IgD-negative memory B cell (primary cell): ENCODE measurements around the gene SSBP2. TPM values are rescaled to one million over a fixed set of nuclear protein-coding genes. Genes with fewer than 3 reads are reported as not detected.
A peak's percentile ranks its signal among the peaks of the same experiment; 100 is the strongest.
"Not testable (repeated sequence)": the region's sequence is repeated elsewhere in the genome, so short reads cannot be mapped to it uniquely, and the experiment has no call there.

ENCODE experiments used
- H3K27ac Mint-ChIP-seq, 3 donors: one replicate each; pipeline ENCODE4 v1.8.0; 2020 to 2022; ENCODE audit warnings: mild to moderate bottlenecking in 3 of 3, mixed read lengths in 3 of 3, moderate library complexity in 1 of 3
- H3K27me3 Mint-ChIP-seq: one replicate; pipeline ENCODE4 v1.8.0; 2021; ENCODE audit warnings: mixed read lengths
- H3K36me3 Mint-ChIP-seq: one replicate; pipeline ENCODE4 v1.8.0; 2020; ENCODE audit warnings: mild to moderate bottlenecking, mixed read lengths
- H3K4me1 Mint-ChIP-seq, 3 donors: one replicate each; pipeline ENCODE4 v1.8.0; 2020 to 2022; ENCODE audit warnings: mixed read lengths in 3 of 3, mild to moderate bottlenecking in 1 of 3
- H3K4me3 Mint-ChIP-seq, 4 donors: one replicate each; pipeline ENCODE4 v1.8.0; 2020 to 2022; ENCODE audit warnings: mild to moderate bottlenecking in 4 of 4, mixed read lengths in 4 of 4, moderate library complexity in 3 of 4
- H3K9me3 Mint-ChIP-seq, 3 donors: one replicate each; pipeline ENCODE4 v1.8.0; 2020 to 2021; ENCODE audit warnings: mixed read lengths in 3 of 3, mild to moderate bottlenecking in 1 of 3
- polyA plus RNA-seq: library from polyadenylated mRNA; unstranded; fragments of 300-500 nt; fragmentation: Illumina TruSeq; gene quantifications from one replicate; pipeline ENCODE4 v1.2.3, GENCODE V29; 2021

SSBP2 gene
- polyA plus RNA-seq, 1 donor from 2014 or later = 35.8 TPM

GRCh38 chr5:81601919-81602318 is 149.0 kb downstream of the SSBP2 start:
- Mint-ChIP-seq H3K9me3 (peaks cover 2 to 6% (median 4%) of the 10 kb centered on the region in 3 donors), H3K4me1 (peaks cover 0 to 1% (median 0%) of the 10 kb centered on the region in 3 donors), H3K27ac (no peak overlapping the region), H3K4me3 (no peak overlapping the region), H3K36me3 (peaks cover 8% of the 10 kb centered on the region), H3K27me3 (no peaks in the 10 kb centered on the region)

DNA sequence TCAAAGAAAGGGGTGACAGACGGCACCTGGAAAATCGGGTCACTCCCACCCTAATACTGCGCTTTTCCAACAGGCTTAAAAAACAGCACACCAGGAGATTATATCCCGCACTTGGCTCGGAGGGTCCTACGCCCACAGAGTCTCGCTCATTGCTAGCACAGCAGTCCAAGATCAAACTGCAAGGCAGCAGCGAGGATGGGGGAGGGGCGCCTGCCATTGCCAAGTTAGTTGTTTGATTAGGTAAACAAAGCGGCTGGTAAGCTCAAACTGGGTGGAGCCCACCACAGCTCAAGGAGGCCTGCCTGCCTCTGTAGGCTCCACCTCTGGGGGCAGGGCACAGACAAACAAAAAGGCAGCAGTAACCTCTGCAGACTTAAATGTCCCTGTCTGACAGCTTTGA is 158.8 kb downstream of the SSBP2 start:
- not testable (repeated sequence) for H3K4me1 Mint-ChIP-seq, H3K36me3 Mint-ChIP-seq, H3K4me3 Mint-ChIP-seq, H3K27ac Mint-ChIP-seq, H3K27me3 Mint-ChIP-seq
- H3K9me3 Mint-ChIP-seq = peaks cover 4 to 12% (median 7%) of the 10 kb centered on the region in 3 donors

GRCh38 chr5:81590498-81591384 is 160.2 kb downstream of the SSBP2 start:
- no peak overlapping the region for H3K4me3 Mint-ChIP-seq
- H3K9me3 Mint-ChIP-seq = peaks cover 3 to 11% (median 7%) of the 10 kb centered on the region in 3 donors
- H3K27ac Mint-ChIP-seq = no peak overlapping the region
- H3K27me3 Mint-ChIP-seq = no peaks in the 10 kb centered on the region
- no peaks in the 10 kb centered on the region for H3K36me3 Mint-ChIP-seq
- H3K4me1 Mint-ChIP-seq = peaks cover 0 to 7% (median 2%) of the 10 kb centered on the region in 3 donors

GRCh38 chr5:81579262-81579924 is 171.5 kb downstream of the SSBP2 start:
- H3K36me3 Mint-ChIP-seq = peaks cover 10% of the 10 kb centered on the region
- no peaks in the 10 kb centered on the region for H3K9me3 Mint-ChIP-seq
- H3K4me1 Mint-ChIP-seq = peaks cover 0 to 4% (median 0%) of the 10 kb centered on the region in 3 donors
- no peak overlapping the region for H3K4me3 Mint-ChIP-seq
- H3K27me3 Mint-ChIP-seq = no peaks in the 10 kb centered on the region
- no peak overlapping the region for H3K27ac Mint-ChIP-seq

- H3K4me3 Mint-ChIP-seq = no peak overlapping the region
- peaks cover 0 to 4% (median 2%) of the 10 kb centered on the region in 3 donors for H3K4me1 Mint-ChIP-seq
- no peak overlapping the region for H3K27ac Mint-ChIP-seq
- no peaks in the 10 kb centered on the region for H3K9me3 Mint-ChIP-seq
- no peaks in the 10 kb centered on the region for H3K27me3 Mint-ChIP-seq
- H3K36me3 Mint-ChIP-seq = peaks cover 11% of the 10 kb centered on the region
These were observed 173.8 kb downstream of the SSBP2 start for GRCh38 chr5:81577091-81577490.

- Mint-ChIP-seq H3K4me3 (no peak overlapping the region), H3K27ac (no peak overlapping the region), H3K36me3 (peaks cover 9% of the 10 kb centered on the region), H3K27me3 (no peaks in the 10 kb centered on the region), H3K4me1 (peaks cover 0 to 2% (median 1%) of the 10 kb centered on the region in 3 donors), H3K9me3 (no peaks in the 10 kb centered on the region)
These were observed 175.0 kb downstream of the SSBP2 start for GRCh38 chr5:81575924-81576323.

GRCh38 chr5:81572201-81572600 is 178.7 kb downstream of the SSBP2 start:
- H3K9me3 Mint-ChIP-seq = peaks cover 0 to 1% (median 0%) of the 10 kb centered on the region in 3 donors
- H3K36me3 Mint-ChIP-seq = peaks cover 15% of the 10 kb centered on the region
- peaks cover 0 to 2% (median 1%) of the 10 kb centered on the region in 3 donors for H3K4me1 Mint-ChIP-seq
- H3K27me3 Mint-ChIP-seq = no peaks in the 10 kb centered on the region
- no peak overlapping the region for H3K27ac Mint-ChIP-seq
- no peak overlapping the region for H3K4me3 Mint-ChIP-seq

GRCh38 chr5:81558188-81558587 is 192.7 kb downstream of the SSBP2 start:
- no peaks in the 10 kb centered on the region for H3K27me3 Mint-ChIP-seq
- H3K27ac Mint-ChIP-seq = peak overlapping the region in 1 of 3 donors; percentile 33
- H3K4me1 Mint-ChIP-seq = peaks cover 2 to 18% (median 5%) of the 10 kb centered on the region in 3 donors
- no peaks in the 10 kb centered on the region for H3K36me3 Mint-ChIP-seq
- H3K9me3 Mint-ChIP-seq = no peaks in the 10 kb centered on the region
- H3K4me3 Mint-ChIP-seq = no peak overlapping the region

GRCh38 chr5:81556809-81557208 is 194.1 kb downstream of the SSBP2 start:
- no peak overlapping the region for H3K27ac Mint-ChIP-seq
- no peaks in the 10 kb centered on the region for H3K9me3 Mint-ChIP-seq
- H3K36me3 Mint-ChIP-seq = no peaks in the 10 kb centered on the region
- no peaks in the 10 kb centered on the region for H3K27me3 Mint-ChIP-seq
- no peak overlapping the region for H3K4me3 Mint-ChIP-seq
- peaks cover 2 to 18% (median 5%) of the 10 kb centered on the region in 3 donors for H3K4me1 Mint-ChIP-seq

DNA sequence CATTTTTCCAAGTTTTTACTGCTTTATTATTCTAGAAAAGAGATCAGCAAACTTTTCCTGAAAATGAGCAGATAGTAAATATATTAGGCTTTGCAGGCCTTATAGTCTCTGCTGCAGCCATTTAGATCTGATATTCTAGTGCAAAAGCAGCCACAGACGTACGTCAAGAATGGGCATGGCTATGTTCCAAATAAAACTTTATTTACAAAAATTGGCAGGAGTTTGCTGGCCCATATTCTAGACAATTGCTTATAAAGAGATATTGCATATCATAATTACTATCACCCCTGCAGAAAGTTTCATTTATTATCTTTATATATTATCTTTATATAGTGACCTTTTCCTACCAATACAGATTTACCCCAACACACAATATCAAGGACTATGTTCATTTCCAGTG is 195.0 kb downstream of the SSBP2 start:
- Mint-ChIP-seq H3K36me3 (no peaks in the 10 kb centered on the region), H3K9me3 (no peaks in the 10 kb centered on the region), H3K27ac (no peak overlapping the region), H3K27me3 (no peaks in the 10 kb centered on the region), H3K4me1 (peaks cover 2 to 18% (median 5%) of the 10 kb centered on the region in 3 donors), H3K4me3 (no peak overlapping the region)

DNA sequence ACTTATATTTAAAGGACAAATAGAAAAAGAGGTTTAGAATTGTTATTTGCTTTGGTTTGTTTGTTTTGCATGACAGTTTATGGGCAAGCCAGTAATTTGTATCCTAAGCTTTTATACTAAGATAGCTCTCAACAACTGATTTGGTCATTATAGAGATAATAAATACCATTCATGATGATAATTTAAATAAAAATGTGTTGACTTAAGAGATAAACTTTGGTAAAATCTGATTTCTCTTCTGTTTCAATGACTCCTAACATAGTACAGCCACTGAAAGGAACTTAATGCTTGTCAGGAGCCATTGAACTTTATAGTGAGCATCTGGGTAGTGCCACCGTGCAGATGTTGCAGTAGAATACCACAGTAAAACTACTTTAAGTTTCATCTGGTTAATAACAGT is 196.2 kb downstream of the SSBP2 start:
- Mint-ChIP-seq H3K36me3 (peaks cover 2% of the 10 kb centered on the region), H3K9me3 (no peaks in the 10 kb centered on the region), H3K27ac (no peak overlapping the region), H3K4me1 (peaks cover 2 to 18% (median 5%) of the 10 kb centered on the region in 3 donors), H3K4me3 (no peak overlapping the region), H3K27me3 (no peaks in the 10 kb centered on the region)

DNA sequence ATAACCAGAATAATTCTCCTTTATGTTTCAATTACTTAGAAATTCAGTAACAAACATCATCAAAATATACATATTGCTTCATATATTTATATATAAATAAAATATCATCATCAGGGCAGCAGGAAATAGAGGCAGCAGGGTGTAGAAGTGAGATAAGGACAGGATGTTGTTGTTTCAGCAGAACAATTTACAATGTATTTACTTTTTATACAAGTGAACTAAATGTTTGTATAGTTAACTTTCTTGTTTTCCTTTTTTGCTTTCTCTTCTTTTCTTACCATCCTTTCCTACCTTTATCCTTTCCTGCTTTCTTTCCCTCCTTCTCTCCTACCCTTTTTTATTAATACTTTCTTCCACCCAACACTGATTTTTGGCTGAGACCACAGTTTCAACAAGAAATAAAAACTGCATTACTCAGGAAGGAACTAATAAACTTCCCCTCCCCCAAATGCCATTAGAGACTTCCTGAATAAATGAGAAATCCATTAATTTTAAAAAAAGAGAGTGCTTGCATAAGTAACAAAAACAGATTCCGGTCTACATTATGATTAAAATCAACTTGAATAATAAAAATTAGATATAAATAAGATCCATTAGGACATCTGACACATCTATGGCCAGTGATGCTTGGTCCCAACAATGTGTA is 197.2 kb downstream of the SSBP2 start:
- H3K9me3 Mint-ChIP-seq = peaks cover 0 to 1% (median 0%) of the 10 kb centered on the region in 3 donors
- no peak overlapping the region for H3K27ac Mint-ChIP-seq
- H3K4me1 Mint-ChIP-seq = peaks cover 2 to 18% (median 5%) of the 10 kb centered on the region in 3 donors
- peaks cover 2% of the 10 kb centered on the region for H3K36me3 Mint-ChIP-seq
- no peaks in the 10 kb centered on the region for H3K27me3 Mint-ChIP-seq
- H3K4me3 Mint-ChIP-seq = no peak overlapping the region

GRCh38 chr5:81552852-81553566 is 197.9 kb downstream of the SSBP2 start:
- no peak overlapping the region for H3K27ac Mint-ChIP-seq
- H3K4me1 Mint-ChIP-seq = peaks cover 2 to 12% (median 5%) of the 10 kb centered on the region in 3 donors
- peaks cover 2% of the 10 kb centered on the region for H3K36me3 Mint-ChIP-seq
- no peaks in the 10 kb centered on the region for H3K27me3 Mint-ChIP-seq
- no peak overlapping the region for H3K4me3 Mint-ChIP-seq
- peaks cover 0 to 1% (median 0%) of the 10 kb centered on the region in 3 donors for H3K9me3 Mint-ChIP-seq

DNA sequence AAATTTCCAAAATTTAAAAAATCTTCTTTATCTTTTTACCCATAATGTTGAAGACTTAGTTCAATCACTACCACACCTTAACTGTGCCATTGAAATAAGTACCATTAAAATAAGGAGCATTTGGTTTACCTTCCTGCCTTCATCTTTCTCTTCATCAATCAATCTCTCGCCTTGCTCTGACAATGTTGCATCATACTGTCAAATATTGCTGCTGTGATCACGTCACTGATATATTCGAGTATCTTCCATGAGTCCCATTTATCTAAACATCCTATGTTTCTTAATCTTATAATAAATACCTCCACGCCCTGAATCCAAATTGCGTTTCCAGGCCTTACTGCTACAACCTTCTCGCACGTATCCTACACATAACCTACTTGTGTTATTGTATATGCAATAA is 201.8 kb downstream of the SSBP2 start:
- no peak overlapping the region for H3K27ac Mint-ChIP-seq
- H3K9me3 Mint-ChIP-seq = peaks cover 0 to 1% (median 0%) of the 10 kb centered on the region in 3 donors
- H3K36me3 Mint-ChIP-seq = peaks cover 9% of the 10 kb centered on the region
- H3K4me3 Mint-ChIP-seq = no peak overlapping the region
- peaks cover 2 to 5% (median 5%) of the 10 kb centered on the region in 3 donors for H3K4me1 Mint-ChIP-seq
- H3K27me3 Mint-ChIP-seq = no peaks in the 10 kb centered on the region
